Thoracic aorta endothelial cell (primary cell): ENCODE measurements around the gene FAM237B. TPM values are rescaled to one million over a fixed set of nuclear protein-coding genes. Genes with fewer than 3 reads are reported as not detected.

Experiments used
- total RNA-seq: library from RNA; depleted of rRNA; stranded (reverse); fragments of >200 nt; gene quantifications from 2 replicates; pipeline ENCODE4 v1.2.3, GENCODE V29; 2012

Gene FAM237B
- total RNA-seq = not detected in 2 replicates

GRCh38 chr7:90320801-90321494 is at the start of gene FAM237B:
Gene FAM237B, minus strand, starts transcription at chr7:90321304. Its CDS starts 1,556 bp downstream, at chr7:90319748.

GRCh38 chr7:90346336-90347125 is 25.4 kb upstream of the FAM237B start, which contains the start of gene GTPBP10:
Gene GTPBP10, plus strand, starts transcription at chr7:90346716. Its CDS starts 26 bp downstream, at chr7:90346742.

Other genes with a start within 250 kb of the FAM237B start
- 62.9 and 70.6 TPM in 2 replicates for gene STEAP1, start 166.8 kb downstream of the FAM237B start, total RNA-seq
- gene STEAP2, start 109.6 kb downstream of the FAM237B start, total RNA-seq = 6.8 and 8.2 TPM in 2 replicates
- 2.0 and 3.5 TPM in 2 replicates for gene CFAP69, start 76.1 kb downstream of the FAM237B start, total RNA-seq
- gene GTPBP10, start 25.4 kb upstream of the FAM237B start, total RNA-seq = 24.6 and 24.9 TPM in 2 replicates
- gene CLDN12, start 82.2 kb upstream of the FAM237B start, total RNA-seq = 9.2 and 10.2 TPM in 2 replicates
- not detected in 2 replicates for gene PTTG1IP2, start 148.3 kb upstream of the FAM237B start, total RNA-seq